Tibial nerve (tissue), 4 donors: ENCODE results near the gene PCDHA8.

Experiments
- EP300 ChIP-seq, 2 donors: sonication (generic); formaldehyde crosslinking; IDR thresholded peaks; one replicate each; pipeline ENCODE4 v1.6.1; 2017; ENCODE audit warnings: antibody characterized with exemption in 2 of 2, mild to moderate bottlenecking in 1 of 2
- POLR2A ChIP-seq, 2 donors: fragments of 450-650 bp; IDR thresholded peaks; one replicate each; pipeline ENCODE4 v1.6.1; 2017; ENCODE audit warnings: antibody characterized with exemption in 2 of 2, mild to moderate bottlenecking in 2 of 2, moderate library complexity in 2 of 2
- TF ChIP-seq, protein P1 (sequence below), 5 experiments: fragments of 200-600 bp in 3 of 5; fragments of 450-650 bp in 2 of 5; sonication (generic) in 3 of 5; IDR thresholded peaks; one replicate each; pipeline ENCODE4 v1.5.1; 2016 to 2019; ENCODE audit warnings: antibody characterized with exemption in 5 of 5, mild to moderate bottlenecking in 3 of 5, moderate library complexity in 2 of 5

DNA sequence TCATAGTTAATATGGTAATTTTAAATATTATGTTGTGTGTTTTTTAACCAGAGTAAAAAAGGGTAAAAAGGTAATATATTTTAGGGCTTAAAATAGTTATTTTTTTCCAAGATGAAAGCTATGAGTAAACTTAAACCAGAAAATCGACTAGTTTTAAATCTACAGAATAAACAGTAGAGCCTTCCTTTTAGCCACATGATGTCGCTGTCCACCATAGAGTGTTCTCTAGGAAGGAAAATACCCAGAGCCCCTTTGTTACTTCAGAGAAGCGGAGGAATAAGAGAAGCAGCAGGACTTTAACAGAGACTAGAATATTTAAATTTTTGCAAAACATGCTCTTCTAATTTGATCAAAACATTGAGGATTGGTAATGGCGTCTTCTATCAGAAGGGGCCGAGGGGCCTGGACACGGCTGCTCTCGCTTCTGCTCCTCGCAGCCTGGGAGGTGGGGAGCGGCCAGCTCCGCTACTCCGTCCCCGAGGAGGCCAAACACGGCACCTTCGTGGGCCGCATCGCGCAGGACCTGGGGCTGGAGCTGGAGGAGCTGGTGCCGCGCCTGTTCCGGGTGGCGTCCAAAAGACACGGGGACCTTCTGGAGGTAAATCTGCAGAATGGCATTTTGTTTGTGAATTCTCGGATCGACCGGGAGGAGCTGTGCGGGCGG is 46.3 kb upstream of the PCDHA8 start, which contains the start of gene PCDHA2:
- TF ChIP-seq, protein P1, sequence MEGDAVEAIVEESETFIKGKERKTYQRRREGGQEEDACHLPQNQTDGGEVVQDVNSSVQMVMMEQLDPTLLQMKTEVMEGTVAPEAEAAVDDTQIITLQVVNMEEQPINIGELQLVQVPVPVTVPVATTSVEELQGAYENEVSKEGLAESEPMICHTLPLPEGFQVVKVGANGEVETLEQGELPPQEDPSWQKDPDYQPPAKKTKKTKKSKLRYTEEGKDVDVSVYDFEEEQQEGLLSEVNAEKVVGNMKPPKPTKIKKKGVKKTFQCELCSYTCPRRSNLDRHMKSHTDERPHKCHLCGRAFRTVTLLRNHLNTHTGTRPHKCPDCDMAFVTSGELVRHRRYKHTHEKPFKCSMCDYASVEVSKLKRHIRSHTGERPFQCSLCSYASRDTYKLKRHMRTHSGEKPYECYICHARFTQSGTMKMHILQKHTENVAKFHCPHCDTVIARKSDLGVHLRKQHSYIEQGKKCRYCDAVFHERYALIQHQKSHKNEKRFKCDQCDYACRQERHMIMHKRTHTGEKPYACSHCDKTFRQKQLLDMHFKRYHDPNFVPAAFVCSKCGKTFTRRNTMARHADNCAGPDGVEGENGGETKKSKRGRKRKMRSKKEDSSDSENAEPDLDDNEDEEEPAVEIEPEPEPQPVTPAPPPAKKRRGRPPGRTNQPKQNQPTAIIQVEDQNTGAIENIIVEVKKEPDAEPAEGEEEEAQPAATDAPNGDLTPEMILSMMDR (IDR thresholded peaks at IDR 0.05), result no peak
- TF ChIP-seq POLR2A (IDR thresholded peaks at IDR 0.05) (no peak), EP300 (IDR thresholded peaks at IDR 0.05) (no peak)
